Measurements from ENCODE around the gene ZFPL1.

Gene ZFPL1

DNA sequence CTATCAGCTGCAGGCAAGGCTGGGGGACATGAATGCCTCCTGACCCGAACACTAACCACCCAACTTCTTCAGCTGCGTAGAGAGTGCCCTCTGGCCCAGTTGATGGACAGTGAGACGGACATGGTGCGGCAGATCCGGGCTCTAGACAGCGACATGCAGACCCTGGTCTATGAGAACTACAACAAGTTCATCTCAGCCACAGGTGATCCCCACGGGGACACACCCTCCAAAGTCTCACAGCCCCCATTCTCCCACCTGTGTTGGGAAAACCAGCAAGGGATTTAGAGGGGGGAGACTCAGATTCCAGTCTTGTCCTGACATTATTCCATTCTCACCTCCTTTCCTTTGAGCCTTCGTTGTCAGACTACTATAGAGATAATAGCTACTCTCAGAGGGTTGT lies 12.9 kb downstream of the ZFPL1 start:
- no peak for FAIRE-seq

GRCh38 chr11:65100674-65101350 lies 16.8 kb downstream of the ZFPL1 start:
- no peak for FAIRE-seq

GRCh38 chr11:65102142-65103095 lies 18.4 kb downstream of the ZFPL1 start:
- no peak for FAIRE-seq

GRCh38 chr11:65103476-65103875 lies 19.5 kb downstream of the ZFPL1 start:
- FAIRE-seq = no peak

DNA sequence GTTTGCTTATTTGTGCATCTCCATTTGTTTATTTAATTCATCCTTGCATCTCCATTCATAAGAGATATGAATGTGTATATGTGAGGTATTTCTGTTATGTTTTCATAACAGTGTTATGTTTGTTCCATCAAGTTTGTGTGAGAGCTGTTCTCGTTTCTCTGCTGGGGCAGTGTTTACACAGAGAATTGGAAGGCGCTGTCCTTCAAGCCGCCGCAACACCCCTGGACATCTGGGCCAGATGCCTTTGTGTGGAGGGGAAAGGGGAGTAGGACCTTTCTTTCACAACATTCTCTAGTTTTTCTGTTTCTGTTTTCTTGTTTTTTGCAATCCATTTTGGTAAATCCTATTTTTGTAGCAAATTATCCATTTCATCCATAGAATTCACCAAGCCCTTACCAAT lies 20.6 kb downstream of the ZFPL1 start:
- FAIRE-seq = no peak

- no peak for FAIRE-seq
These were observed 23.1 kb downstream of the ZFPL1 start for GRCh38 chr11:65107078-65107477.

DNA sequence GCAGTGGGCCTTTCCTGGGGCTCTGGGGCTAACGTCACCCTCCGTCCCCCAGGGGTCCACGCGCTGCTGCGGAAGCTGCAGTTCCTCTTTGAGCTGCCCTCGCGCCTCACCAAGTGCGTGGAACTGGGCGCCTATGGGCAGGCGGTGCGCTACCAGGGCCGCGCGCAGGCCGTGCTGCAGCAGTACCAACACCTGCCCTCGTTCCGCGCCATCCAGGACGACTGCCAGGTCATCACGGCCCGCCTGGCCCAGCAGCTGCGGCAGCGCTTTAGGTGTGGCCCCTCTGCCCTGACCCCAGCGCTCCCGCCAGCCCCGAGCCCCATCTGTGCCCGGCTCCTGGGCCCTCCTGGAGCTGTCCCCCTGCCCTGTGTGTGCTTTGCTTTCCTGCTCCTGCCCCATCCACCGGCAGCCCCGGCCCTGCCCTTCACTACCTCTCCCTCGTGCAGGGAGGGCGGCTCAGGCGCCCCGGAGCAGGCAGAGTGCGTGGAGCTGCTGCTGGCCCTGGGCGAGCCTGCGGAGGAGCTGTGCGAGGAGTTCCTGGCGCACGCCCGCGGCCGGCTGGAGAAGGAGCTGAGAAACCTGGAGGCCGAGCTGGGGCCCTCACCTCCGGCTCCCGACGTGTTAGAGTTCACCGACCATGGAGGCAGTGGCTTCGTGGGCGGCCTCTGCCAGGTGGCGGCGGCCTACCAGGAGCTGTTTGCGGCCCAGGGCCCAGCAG lies 23.9 kb downstream of the ZFPL1 start:
- no peak for FAIRE-seq

DNA sequence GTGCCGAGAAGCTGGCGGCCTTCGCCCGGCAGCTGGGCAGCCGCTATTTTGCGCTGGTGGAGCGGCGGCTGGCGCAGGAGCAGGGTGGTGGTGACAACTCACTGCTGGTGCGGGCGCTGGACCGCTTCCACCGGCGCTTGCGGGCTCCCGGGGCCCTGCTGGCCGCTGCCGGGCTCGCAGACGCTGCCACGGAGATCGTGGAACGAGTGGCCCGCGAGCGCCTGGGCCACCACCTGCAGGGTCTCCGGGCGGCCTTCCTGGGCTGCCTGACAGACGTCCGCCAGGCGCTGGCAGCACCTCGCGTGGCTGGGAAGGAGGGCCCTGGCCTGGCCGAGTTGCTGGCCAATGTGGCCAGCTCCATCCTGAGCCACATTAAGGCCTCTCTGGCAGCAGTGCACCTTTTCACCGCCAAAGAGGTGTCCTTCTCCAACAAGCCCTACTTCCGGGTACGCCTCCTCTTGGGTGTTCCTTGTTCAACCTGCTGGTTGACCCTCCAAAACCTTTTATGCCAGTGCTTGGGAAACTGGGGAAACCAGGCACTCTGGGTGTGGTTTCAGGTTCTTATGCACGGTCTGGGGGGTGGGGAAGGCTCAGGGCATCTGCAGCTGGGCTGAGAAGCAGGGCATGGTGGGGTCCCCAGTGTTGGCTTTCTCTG lies 24.6 kb downstream of the ZFPL1 start:
- no peak for FAIRE-seq

DNA sequence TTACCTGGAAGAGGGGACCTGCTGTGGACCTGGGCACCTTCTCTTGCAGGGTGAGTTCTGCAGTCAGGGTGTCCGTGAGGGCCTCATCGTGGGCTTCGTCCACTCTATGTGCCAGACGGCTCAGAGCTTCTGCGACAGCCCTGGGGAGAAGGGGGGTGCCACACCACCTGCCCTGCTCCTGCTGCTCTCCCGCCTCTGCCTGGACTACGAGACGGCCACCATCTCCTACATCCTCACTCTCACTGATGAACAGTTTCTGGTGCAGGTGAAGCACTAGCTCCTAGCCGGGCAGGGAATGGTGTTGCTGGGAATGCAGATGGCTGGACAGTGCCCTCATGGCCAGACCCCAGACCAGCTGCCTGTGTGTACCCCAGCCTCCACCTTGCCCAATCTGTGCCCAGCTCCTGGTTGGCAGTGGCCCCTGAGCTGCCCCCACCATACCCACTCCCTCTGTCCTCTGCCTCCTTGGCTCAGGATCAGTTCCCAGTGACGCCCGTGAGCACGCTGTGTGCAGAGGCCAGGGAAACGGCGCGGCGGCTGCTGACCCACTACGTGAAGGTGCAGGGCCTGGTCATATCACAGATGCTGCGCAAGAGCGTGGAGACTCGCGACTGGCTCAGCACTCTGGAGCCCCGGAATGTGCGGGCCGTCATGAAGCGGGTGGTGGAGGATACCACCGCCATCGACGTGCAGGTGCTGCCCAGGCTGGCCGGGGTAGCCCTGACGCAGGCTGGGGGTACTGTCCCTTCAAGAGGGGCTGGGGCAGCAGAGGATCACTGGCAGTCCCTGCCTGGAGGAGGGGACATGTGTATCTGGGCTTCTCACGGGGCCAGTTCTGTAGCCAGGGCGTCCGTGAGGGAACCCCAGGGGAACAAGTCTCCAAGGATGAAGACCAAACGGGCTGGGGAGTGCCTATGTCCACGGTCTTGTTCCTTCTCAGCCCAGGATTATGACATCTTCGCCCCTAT lies 25.5 kb downstream of the ZFPL1 start:
- FAIRE-seq = no peak

DNA sequence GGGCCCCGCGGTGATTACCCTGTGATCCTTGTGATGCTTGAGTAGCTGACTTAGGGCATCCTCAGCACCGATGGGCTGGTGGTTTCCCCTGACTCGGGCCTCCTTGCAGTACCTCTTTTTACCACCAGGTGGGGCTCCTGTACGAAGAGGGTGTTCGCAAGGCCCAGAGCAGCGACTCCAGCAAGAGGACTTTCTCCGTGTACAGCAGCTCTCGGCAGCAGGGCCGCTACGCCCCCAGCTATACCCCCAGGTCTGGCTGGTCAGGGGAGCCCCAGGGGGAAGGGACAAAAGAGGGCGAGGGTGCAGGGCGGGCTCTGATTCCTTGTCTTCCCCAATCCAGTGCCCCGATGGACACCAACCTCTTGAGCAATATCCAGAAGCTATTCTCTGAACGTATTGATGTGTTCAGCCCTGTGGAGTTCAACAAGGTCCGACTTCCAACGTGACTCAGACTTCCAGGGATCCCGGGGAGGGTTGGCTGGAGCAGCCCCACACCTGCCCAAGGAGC lies 26.4 kb downstream of the ZFPL1 start:
- no peak for FAIRE-seq

DNA sequence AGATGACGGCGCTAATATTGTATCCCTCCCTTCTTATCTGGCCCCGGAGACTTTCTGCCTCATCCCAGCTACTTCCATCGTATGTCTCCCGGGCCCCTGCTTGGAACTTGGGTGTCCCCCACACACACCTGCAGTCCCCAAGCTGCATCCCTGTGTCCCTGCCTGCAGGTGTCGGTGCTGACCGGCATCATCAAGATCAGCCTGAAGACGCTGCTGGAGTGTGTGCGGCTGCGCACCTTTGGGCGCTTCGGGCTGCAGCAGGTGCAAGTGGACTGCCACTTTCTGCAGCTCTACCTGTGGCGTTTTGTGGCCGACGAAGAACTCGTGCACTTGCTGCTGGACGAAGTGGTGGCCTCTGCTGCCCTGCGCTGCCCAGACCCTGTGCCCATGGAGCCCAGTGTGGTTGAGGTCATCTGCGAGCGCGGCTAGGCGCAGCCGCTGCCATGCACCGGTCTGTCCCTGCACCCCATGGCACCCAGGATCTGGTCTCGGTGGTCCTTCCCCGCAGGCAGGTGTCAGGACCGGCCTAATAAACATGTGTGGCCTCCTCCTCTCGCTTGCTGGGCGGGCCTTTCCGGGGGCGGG lies 27.2 kb downstream of the ZFPL1 start:
- FAIRE-seq = no peak

DNA sequence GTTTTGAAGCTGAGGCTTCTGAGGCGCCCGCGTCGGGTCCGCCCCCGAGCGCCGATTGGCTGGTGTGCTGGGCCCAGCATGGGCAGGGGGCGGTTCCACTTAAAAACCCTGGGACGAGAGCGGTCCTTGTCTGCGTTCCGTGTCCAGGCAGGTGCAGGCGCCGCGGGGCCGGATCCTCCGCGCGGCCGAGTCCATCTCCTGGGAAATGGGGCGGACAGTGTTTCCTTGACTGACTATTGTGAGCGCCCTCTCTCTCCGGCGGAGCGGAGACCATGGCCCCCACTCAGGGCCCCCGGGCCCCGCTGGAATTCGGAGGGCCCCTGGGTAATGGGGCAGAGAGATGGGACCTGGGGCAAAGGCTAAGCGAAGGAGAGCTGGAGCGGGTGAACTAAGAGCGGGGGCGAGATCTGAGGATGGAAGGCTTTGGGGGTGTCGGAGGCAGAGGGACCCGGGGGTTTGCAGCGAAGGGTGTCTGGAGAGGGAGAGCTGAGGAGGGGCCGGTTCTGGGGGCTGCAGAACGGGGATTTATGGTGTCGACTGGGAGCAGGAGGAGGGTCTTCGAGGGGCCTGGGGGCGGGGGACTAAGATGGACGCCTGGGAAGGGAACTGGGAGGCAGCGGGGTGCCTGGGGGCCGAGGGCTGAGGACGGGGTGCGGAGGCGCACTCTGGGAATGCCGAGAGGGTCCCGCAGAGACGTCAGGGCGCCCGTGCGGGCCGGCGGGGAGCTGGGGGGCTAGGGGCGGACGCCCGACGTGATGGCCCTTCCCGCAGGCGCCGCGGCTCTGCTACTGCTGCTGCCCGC lies 27.9 kb downstream of the ZFPL1 start, which contains the start of gene TM7SF2:
Gene TM7SF2 (plus strand): TSS at position 129 of the 802 bp plus-strand sequence. CDS start 144 bp downstream, at position 273.
- no peak for FAIRE-seq

GRCh38 chr11:65112546-65113360 lies 28.7 kb downstream of the ZFPL1 start:
- no peak for FAIRE-seq

GRCh38 chr11:65113361-65113756 lies 29.3 kb downstream of the ZFPL1 start:
- no peak for FAIRE-seq

DNA sequence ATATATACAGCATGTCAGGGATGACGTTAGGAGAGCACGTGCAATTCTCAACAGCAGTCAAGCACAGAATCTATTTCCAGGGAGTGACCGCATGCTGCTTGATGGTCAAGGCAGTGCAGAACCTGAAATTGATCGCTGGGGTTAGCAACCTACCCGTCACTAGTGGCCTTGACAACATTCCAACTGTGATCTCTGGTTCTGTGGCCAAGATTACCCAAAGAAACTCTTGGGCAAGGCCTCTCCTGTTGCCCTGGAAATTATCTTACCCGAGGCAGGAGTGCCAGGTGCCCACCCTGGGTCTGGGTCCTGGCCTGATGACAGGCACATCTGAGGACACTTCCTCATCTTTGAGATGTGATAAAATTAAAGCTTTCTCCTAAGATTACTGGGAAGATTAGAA lies 29.8 kb downstream of the ZFPL1 start:
- no peak for FAIRE-seq

GRCh38 chr11:65114538-65115171 lies 30.6 kb downstream of the ZFPL1 start:
- no peak for FAIRE-seq

DNA sequence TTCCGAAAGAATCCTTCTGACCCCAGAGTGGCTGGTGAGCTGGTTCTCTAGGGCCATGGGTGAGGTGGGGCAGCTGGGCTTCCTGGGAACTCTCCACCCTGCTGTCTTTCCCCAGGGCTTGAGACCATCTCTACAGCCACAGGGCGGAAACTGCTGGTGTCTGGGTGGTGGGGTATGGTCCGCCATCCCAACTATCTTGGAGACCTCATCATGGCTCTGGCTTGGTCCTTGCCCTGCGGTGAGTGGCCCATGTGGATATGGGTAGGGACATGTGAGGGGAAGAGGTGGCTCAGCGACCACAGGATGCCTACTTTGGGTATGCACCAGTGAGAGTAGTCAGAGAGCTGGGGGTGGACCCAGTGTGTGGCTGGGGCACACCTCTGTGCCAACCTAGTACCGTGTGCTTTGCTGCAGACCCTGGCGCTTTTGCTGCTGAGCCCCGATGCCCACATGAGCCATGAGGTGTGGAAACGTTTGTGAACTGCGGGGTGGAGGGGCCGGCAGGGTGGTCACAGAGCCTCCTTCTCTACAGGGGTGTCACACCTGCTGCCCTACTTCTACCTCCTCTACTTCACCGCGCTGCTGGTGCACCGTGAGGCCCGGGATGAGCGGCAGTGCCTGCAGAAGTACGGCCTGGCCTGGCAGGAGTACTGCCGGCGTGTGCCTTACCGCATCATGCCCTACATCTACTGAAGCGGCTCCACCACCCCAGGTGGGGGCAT lies 31.5 kb downstream of the ZFPL1 start:
- FAIRE-seq = no peak
